H1 (cell line): ENCODE results near the gene DBR1. TPM values are rescaled to one million over a fixed set of nuclear protein-coding genes. Genes with fewer than 3 reads are reported as not detected.

Source experiments
- CTCF ChIA-PET: fragments of 300-600 bp; sonication (Branson Sonifier 250); formaldehyde crosslinking; loops from one replicate; lab custom pipeline; 2021; ENCODE audit not compliant: partially characterized antibody; lab: Charles Lee
- POLR2A ChIA-PET: fragments of 300-600 bp; sonication (Branson Sonifier 250); formaldehyde crosslinking; loops from one replicate; lab custom pipeline; 2021; ENCODE audit warnings: inconsistent platforms; ENCODE audit not compliant: partially characterized antibody; lab: Charles Lee
- DNase-seq, 2 experiments: peaks; one replicate each; pipeline versions ENCODE4 v3.0.0 to v3.0.0-alpha.2; 2010 to 2022; ENCODE audit warnings: low spot score in 2 of 2, low read depth in 1 of 2, mixed read lengths in 1 of 2
- FAIRE-seq: peaks from 2 replicates; lab custom pipeline; 2011; peaks lifted over from hg19 to GRCh38; lab: Jason Lieb, UNC
- H2AFZ ChIP-seq: 2 replicates; pipeline ENCODE4 v1.8.1; 2012; ENCODE audit warnings: low read length, inconsistent platforms
- H2AK5ac ChIP-seq: 2 replicates; pipeline ENCODE4 v1.6.1; 2013; ENCODE audit warnings: low read depth, low read length
- H2BK120ac ChIP-seq: replicated peaks from 2 replicates; pipeline ENCODE3; 2013; ENCODE audit warnings: low read depth, low read length, inconsistent platforms
- H2BK12ac ChIP-seq: 2 replicates; pipeline ENCODE4 v1.6.1; 2013; ENCODE audit warnings: low read depth, low read length
- H2BK15ac ChIP-seq: 2 replicates; pipeline ENCODE4 v1.6.1; 2013; ENCODE audit warnings: low read length
- H2BK20ac ChIP-seq: 2 replicates; pipeline ENCODE4 v1.6.1; 2013; ENCODE audit warnings: low read length
- H2BK5ac ChIP-seq: 2 replicates; pipeline ENCODE4 v1.6.1; 2013; ENCODE audit warnings: low read depth, low read length
- H3K14ac ChIP-seq: 2 replicates; pipeline ENCODE4 v1.6.1; 2013; ENCODE audit warnings: inconsistent platforms; ENCODE audit not compliant: insufficient read length
- H3K18ac ChIP-seq: 2 replicates; pipeline ENCODE4 v1.6.1; 2013; ENCODE audit warnings: low read length; ENCODE audit errors: extremely low read depth
- H3K23ac ChIP-seq: 2 replicates; pipeline ENCODE4 v1.6.1; 2013; ENCODE audit warnings: inconsistent platforms; ENCODE audit not compliant: insufficient read length
- H3K23me2 ChIP-seq: 2 replicates; pipeline ENCODE4 v1.6.1; 2013; ENCODE audit warnings: low read depth, low read length
- H3K27ac ChIP-seq: 2 replicates; pipeline ENCODE4 v1.6.1; 2011; ENCODE audit warnings: low read depth, low read length, inconsistent platforms
- H3K27me3 ChIP-seq, 4 experiments: replicated peaks in 1 of 4; 1 replicate in 1 of 4; 2 replicates in 3 of 4; pipeline versions ENCODE4 v1.6.1 to v1.8.1; 2011 to 2013; ENCODE audit warnings: low read length in 3 of 4, mild to moderate bottlenecking in 3 of 4, inconsistent platforms in 2 of 4, mixed read lengths in 2 of 4, moderate library complexity in 1 of 4; ENCODE audit not compliant: control insufficient read depth in 3 of 4, insufficient read depth in 3 of 4; ENCODE audit errors: extremely low read depth in 1 of 4
- H3K36me3 ChIP-seq, 4 experiments: 2 replicates each; pipeline versions ENCODE4 v1.6.1 to v1.8.1; 2011 to 2013; ENCODE audit warnings: mild to moderate bottlenecking in 4 of 4, low read length in 3 of 4, moderate library complexity in 2 of 4, control low read depth in 1 of 4, inconsistent platforms in 1 of 4; ENCODE audit not compliant: insufficient read depth in 4 of 4, control insufficient read depth in 2 of 4
- H3K4ac ChIP-seq: replicated peaks from 2 replicates; pipeline ENCODE3; 2013; ENCODE audit warnings: low read length, low read depth, mixed read lengths, inconsistent platforms; ENCODE audit not compliant: insufficient read length
- H3K4me1 ChIP-seq, 4 experiments: replicated peaks in 1 of 4; 1 replicate in 1 of 4; 2 replicates in 3 of 4; pipeline versions ENCODE4 v1.6.1 to v1.8.1; 2011 to 2013; ENCODE audit warnings: low read length in 3 of 4, inconsistent platforms in 2 of 4, mixed read lengths in 1 of 4; ENCODE audit not compliant: insufficient read depth in 4 of 4, control insufficient read depth in 3 of 4
- H3K4me2 ChIP-seq, 2 experiments: 2 replicates each; pipeline versions ENCODE4 v1.6.1 to v1.8.1; 2011 to 2013; ENCODE audit warnings: low read depth in 2 of 2, low read length in 2 of 2, control low read depth in 1 of 2, inconsistent platforms in 1 of 2, mild to moderate bottlenecking in 1 of 2; ENCODE audit not compliant: insufficient read depth in 1 of 2
- H3K4me3 ChIP-seq, 4 experiments: fragments of 200-600, 300-600 bp in 1 of 4; sonication (generic), shearing (Covaris generic), sonication (Bioruptor Twin) in 1 of 4; 2 replicates each; pipeline versions ENCODE4 v1.5.1 to v1.8.1; 2011 to 2016; ENCODE audit warnings: low read length in 4 of 4, low read depth in 3 of 4, control low read depth in 2 of 4, inconsistent platforms in 2 of 4, mild to moderate bottlenecking in 2 of 4, mixed read lengths in 1 of 4, moderate library complexity in 1 of 4; ENCODE audit not compliant: insufficient read depth in 2 of 4; ENCODE audit errors: extremely low read depth in 1 of 4
- H3K56ac ChIP-seq: replicated peaks from 2 replicates; pipeline ENCODE3; 2013; ENCODE audit warnings: low read depth, mild to moderate bottlenecking, mixed read lengths, low read length, inconsistent platforms; ENCODE audit not compliant: insufficient read length
- H3K79me1 ChIP-seq: 2 replicates; pipeline ENCODE4 v1.6.1; 2013; ENCODE audit warnings: low read depth, low read length, control low read depth
- H3K79me2 ChIP-seq, 2 experiments: 2 replicates each; pipeline versions ENCODE4 v1.6.1 to v1.8.1; 2012 to 2013; ENCODE audit warnings: low read length in 2 of 2, mild to moderate bottlenecking in 2 of 2, inconsistent platforms in 1 of 2; ENCODE audit not compliant: insufficient read depth in 2 of 2, control insufficient read depth in 1 of 2
- H3K9ac ChIP-seq, 4 experiments: replicated peaks in 1 of 4; 1 replicate in 1 of 4; 2 replicates in 3 of 4; pipeline versions ENCODE4 v1.6.1 to v1.8.1; 2011 to 2013; ENCODE audit warnings: low read depth in 3 of 4, low read length in 3 of 4, control low read depth in 2 of 4, mild to moderate bottlenecking in 2 of 4, moderate library complexity in 2 of 4, inconsistent platforms in 1 of 4; ENCODE audit errors: extremely low read depth in 1 of 4
- H3K9me3 ChIP-seq, 2 experiments: 2 replicates each; pipeline versions ENCODE4 v1.6.1 to v1.8.1; 2012 to 2013; ENCODE audit warnings: mild to moderate bottlenecking in 2 of 2, moderate library complexity in 2 of 2, control low read depth in 1 of 2, inconsistent platforms in 1 of 2, low read depth in 1 of 2, low read length in 1 of 2, mixed read lengths in 1 of 2; ENCODE audit not compliant: insufficient read depth in 2 of 2
- H4K20me1 ChIP-seq, 2 experiments: replicated peaks in 1 of 2; 2 replicates each; pipeline versions ENCODE3 to v1.8.1; 2011 to 2013; ENCODE audit warnings: inconsistent platforms in 2 of 2, low read length in 2 of 2, mild to moderate bottlenecking in 1 of 2; ENCODE audit not compliant: insufficient read depth in 2 of 2, control insufficient read depth in 1 of 2
- H4K5ac ChIP-seq: 2 replicates; pipeline ENCODE4 v1.6.1; 2013; ENCODE audit warnings: low read length, low read depth, mixed read lengths, inconsistent platforms; ENCODE audit not compliant: insufficient read length
- H4K8ac ChIP-seq: 2 replicates; pipeline ENCODE4 v1.8.0; 2013; ENCODE audit warnings: mild to moderate bottlenecking, moderate library complexity, low read length, inconsistent platforms; ENCODE audit not compliant: insufficient read depth; ENCODE audit errors: extremely low read depth
- H4K91ac ChIP-seq: replicated peaks from 2 replicates; pipeline ENCODE3; 2013; ENCODE audit warnings: low read length, mixed read lengths, inconsistent platforms; ENCODE audit not compliant: insufficient read length
- CBX5 ChIP-seq: fragments of 300-800, 300-1000 bp; sonication (generic); IDR thresholded peaks from 2 replicates; pipeline ENCODE4 v1.7.1; 2016; ENCODE audit warnings: antibody characterized with exemption, low read length, low read depth
- CREB1 ChIP-seq: IDR thresholded peaks from 2 replicates; pipeline ENCODE4 v1.6.1; 2012; ENCODE audit warnings: inconsistent platforms
- HDAC2 ChIP-seq, 2 experiments: fragments of 300-600 bp in 1 of 2; sonication (generic) in 1 of 2; IDR thresholded peaks; 2 replicates each; pipeline ENCODE4 v1.6.1; 2011 to 2012; ENCODE audit warnings: low read depth in 2 of 2, low read length in 2 of 2, mild to moderate bottlenecking in 2 of 2, moderate library complexity in 2 of 2, borderline replicate concordance in 1 of 2, inconsistent platforms in 1 of 2
- HDAC6 ChIP-seq: IDR thresholded peaks from one replicate; pipeline ENCODE4 v1.7.1; 2012; ENCODE audit warnings: low read depth, mild to moderate bottlenecking, inconsistent platforms, low read length, moderate library complexity
- JUND ChIP-seq: IDR thresholded peaks from 2 replicates; pipeline ENCODE4 v1.6.1; 2011; ENCODE audit warnings: mild to moderate bottlenecking, improper control_type of control experiment, low read length
- KDM4A ChIP-seq: IDR thresholded peaks from one replicate; pipeline ENCODE4 v1.7.1; 2012; ENCODE audit warnings: low read depth, mild to moderate bottlenecking, moderate library complexity, low read length, inconsistent platforms; ENCODE audit not compliant: severe bottlenecking
- RAD21 ChIP-seq, 2 experiments: IDR thresholded peaks in 1 of 2; conservative IDR thresholded peaks in 1 of 2; 2 replicates each; pipeline ENCODE4 v1.6.1; 2011; ENCODE audit warnings: low read depth in 2 of 2, low read length in 2 of 2, improper control_type of control experiment in 1 of 2, inconsistent platforms in 1 of 2, mild to moderate bottlenecking in 1 of 2, moderate library complexity in 1 of 2
- SIN3A ChIP-seq, 2 experiments: IDR thresholded peaks in 1 of 2; conservative IDR thresholded peaks in 1 of 2; 2 replicates each; pipeline ENCODE4 v1.6.1; 2011 to 2012; ENCODE audit warnings: low read length in 2 of 2, improper control_type of control experiment in 1 of 2, low read depth in 1 of 2, mild to moderate bottlenecking in 1 of 2
- TBP ChIP-seq: IDR thresholded peaks from 2 replicates; pipeline ENCODE4 v1.6.1; 2011; ENCODE audit warnings: low read depth, low read length, improper control_type of control experiment
- TCF12 ChIP-seq: IDR thresholded peaks from 2 replicates; pipeline ENCODE4 v1.6.1; 2011; ENCODE audit warnings: low read depth, mild to moderate bottlenecking, low read length
- WGBS, 2 experiments: shearing (Covaris generic) in 1 of 2; methylation state at CpG; one replicate each; pipeline versions ENCODE4 v1.1.6 to v1.1.7; 2013 to 2015; ENCODE audit warnings: low lambda C conversion rate in 2 of 2, mixed read lengths in 2 of 2, inconsistent platforms in 1 of 2, low coverage in 1 of 2, missing lambda C conversion rate in 1 of 2; ENCODE audit not compliant: insufficient replicate concordance in 2 of 2, insufficient coverage in 1 of 2, insufficient read length in 1 of 2; ENCODE audit errors: extremely low coverage in 1 of 2, missing lambda C conversion rate in 1 of 2; 5-methylcytosine and 5-hydroxymethylcytosine counted together
- polyA plus RNA-seq, 7 experiments: library from polyadenylated mRNA; depleted of rRNA in 3 of 7; stranded (reverse) in 5 of 7; unstranded in 2 of 7; fragments of >200 nt in 5 of 7; fragments of 200-250 nt in 2 of 7; gene quantifications; 1 replicate in 5 of 7; 2 replicates in 1 of 7; 4 replicates in 1 of 7; pipeline versions ENCODE4 v1.2.1 to v1.2.3, GENCODE V29; 2011 to 2013; ENCODE audit warnings: missing spikeins in 2 of 7, mixed read lengths in 2 of 7
- total RNA-seq: library from RNA; stranded (reverse); fragmentation: NEBNext Ultra II Directional; extraction: Animal tissue kit (Norgen Biotek cat#: 25700); gene quantifications from 2 replicates; pipeline ENCODE4 v1.2.1, GENCODE V29; 2021
- TF ChIP-seq, protein P1 (sequence below), 3 experiments: IDR thresholded peaks; 1 replicate in 2 of 3; 2 replicates in 1 of 3; pipeline versions ENCODE4 v1.5.1 to v1.6.1; 2011; ENCODE audit warnings: low read length in 3 of 3, mild to moderate bottlenecking in 3 of 3, inconsistent platforms in 2 of 3, low read depth in 1 of 3, moderate library complexity in 1 of 3; ENCODE audit not compliant: insufficient read depth in 1 of 3; ENCODE audit errors: control extremely low read depth in 1 of 3

Gene DBR1
- total and polyA plus RNA-seq, 2 of the 8 experiments (the other 6 are each of a cell fraction or from before 2014, with no cell fraction given) = 10.1 to 18.3 TPM

DNA sequence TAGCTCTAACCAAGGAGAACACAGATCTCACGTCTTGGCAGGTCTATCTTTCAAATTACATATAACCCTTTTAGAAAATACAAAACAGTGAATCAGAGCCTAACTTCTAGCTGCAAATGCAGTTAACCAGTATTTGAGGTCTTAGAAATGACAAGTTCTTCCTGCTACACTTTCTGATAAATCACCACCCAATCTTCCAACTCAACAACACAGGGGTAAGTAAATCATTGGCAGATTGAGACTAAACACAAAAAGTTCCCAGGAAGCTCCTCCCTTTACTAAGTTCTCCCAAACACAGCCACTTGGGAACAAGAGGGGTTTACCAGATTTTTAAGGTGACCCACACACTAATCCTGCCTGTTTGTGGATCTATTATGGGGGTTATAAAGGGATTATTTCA is 42.5 kb downstream of the DBR1 start, which contains the start of gene A4GNT:
Gene A4GNT, minus strand, starts transcription at position 152 of the 400 bp plus-strand sequence. CDS start 1,134 bp downstream, outside the sequence.
- no peaks in the 10 kb centered on the region for H3K36me3 ChIP-seq
- no peak within 1 kb of the TSS for H3K4ac ChIP-seq
- H3K23ac ChIP-seq = no peak within 1 kb of the TSS
- H2BK20ac ChIP-seq = no peak within 1 kb of the TSS
- no peak within 1 kb of the TSS for H4K5ac ChIP-seq
- H4K91ac ChIP-seq = no peak within 1 kb of the TSS
- no peaks in the 10 kb centered on the region for H3K79me2 ChIP-seq
- no peak within 1 kb of the TSS for H3K56ac ChIP-seq
- no peaks in the 10 kb centered on the region for H4K20me1 ChIP-seq
- WGBS, 2 experiments = 77% methylated on average over 1 of the region's 1 CpG; no CpG with 5 or more reads in 1 of the 2 experiments
- H3K4me1 ChIP-seq = no peaks in the 10 kb centered on the region
- H3K27me3 ChIP-seq = no peaks in the 10 kb centered on the region
- no peak within 1 kb of the TSS for H2BK120ac ChIP-seq
- no peak within 1 kb of the TSS for H3K14ac ChIP-seq
- H2AFZ ChIP-seq = no peak within 1 kb of the TSS
- no peaks in the 10 kb centered on the region for H3K79me1 ChIP-seq
- no peak within 1 kb of the TSS for H2BK15ac ChIP-seq
- no peaks in the 10 kb centered on the region for H3K23me2 ChIP-seq
- no peak within 1 kb of the TSS for H4K8ac ChIP-seq
- H3K4me3 ChIP-seq = no peak within 1 kb of the TSS
- H2BK12ac ChIP-seq = no peak within 1 kb of the TSS
- H2BK5ac ChIP-seq = no peak within 1 kb of the TSS
- ChIA-PET POLR2A (interaction anchor here (1.0 to 2.2 kb wide), 2 partner anchors 17 to 42 kb away, joined by 3 to 6 read pairs; partner anchors contain the start of genes DBR1 and DZIP1L), CTCF (interaction anchor here (2.3 kb wide), 1 partner anchor 14 kb away, joined by 6 read pairs; no protein-coding TSS in a partner anchor)
- H3K9me3 ChIP-seq = no peaks in the 10 kb centered on the region
- H3K4me2 ChIP-seq = no peak within 1 kb of the TSS
- no peak within 1 kb of the TSS for H2AK5ac ChIP-seq
- no peak within 1 kb of the TSS for H3K18ac ChIP-seq
- no peak for FAIRE-seq
- H3K27ac ChIP-seq = no peak within 1 kb of the TSS
- no peak within 1 kb of the TSS for H3K9ac ChIP-seq
- DNase-seq = no peak
- TF ChIP-seq HDAC2 (IDR thresholded peaks at IDR 0.05; ENCODE audit: borderline replicate concordance in 1 of 2, low read depth in 2 of 2, low read length in 2 of 2) (no peak), CREB1 (no peak), RAD21 (IDR thresholded peaks at IDR 0.05 in 1 of 2, conservative IDR thresholded peaks at IDR 0.05 in 1 of 2; ENCODE audit: low read depth in 2 of 2, low read length in 2 of 2) (no peak), TCF12 (no peak), HDAC6 (no peak), JUND (no peak), TBP (no peak), SIN3A (conservative IDR thresholded peaks at IDR 0.05 in 1 of 2, IDR thresholded peaks at IDR 0.05 in 1 of 2; ENCODE audit: low read depth in 1 of 2, low read length in 2 of 2) (no peak), KDM4A (no peak), CBX5 (no peak)
- TF ChIP-seq, protein P1, sequence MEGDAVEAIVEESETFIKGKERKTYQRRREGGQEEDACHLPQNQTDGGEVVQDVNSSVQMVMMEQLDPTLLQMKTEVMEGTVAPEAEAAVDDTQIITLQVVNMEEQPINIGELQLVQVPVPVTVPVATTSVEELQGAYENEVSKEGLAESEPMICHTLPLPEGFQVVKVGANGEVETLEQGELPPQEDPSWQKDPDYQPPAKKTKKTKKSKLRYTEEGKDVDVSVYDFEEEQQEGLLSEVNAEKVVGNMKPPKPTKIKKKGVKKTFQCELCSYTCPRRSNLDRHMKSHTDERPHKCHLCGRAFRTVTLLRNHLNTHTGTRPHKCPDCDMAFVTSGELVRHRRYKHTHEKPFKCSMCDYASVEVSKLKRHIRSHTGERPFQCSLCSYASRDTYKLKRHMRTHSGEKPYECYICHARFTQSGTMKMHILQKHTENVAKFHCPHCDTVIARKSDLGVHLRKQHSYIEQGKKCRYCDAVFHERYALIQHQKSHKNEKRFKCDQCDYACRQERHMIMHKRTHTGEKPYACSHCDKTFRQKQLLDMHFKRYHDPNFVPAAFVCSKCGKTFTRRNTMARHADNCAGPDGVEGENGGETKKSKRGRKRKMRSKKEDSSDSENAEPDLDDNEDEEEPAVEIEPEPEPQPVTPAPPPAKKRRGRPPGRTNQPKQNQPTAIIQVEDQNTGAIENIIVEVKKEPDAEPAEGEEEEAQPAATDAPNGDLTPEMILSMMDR (IDR thresholded peaks at IDR 0.05; ENCODE audit: control extremely low read depth in 1 of 3, insufficient read depth in 1 of 3, low read depth in 1 of 3, low read length in 3 of 3) = no peak
